HG03469 (cell line): ENCODE measurements around the gene DNAL4.
"Not testable (repeated sequence)": the region's sequence is repeated elsewhere in the genome, so short reads cannot be mapped to it uniquely, and the experiment has no call there.

Experiments used
- ATAC-seq: cut with Tn5 transposase; IDR thresholded peaks from one replicate; pipeline ENCODE4 v1.9.1; 2021; ENCODE audit warnings: mild to moderate bottlenecking, moderate library complexity, moderate number of reproducible peaks; ENCODE audit not compliant: unreplicated experiment

The DNAL4 gene

GRCh38 chr22:38828191-38828590, 34.2 kb upstream of the DNAL4 start:
- no peak for ATAC-seq

DNA sequence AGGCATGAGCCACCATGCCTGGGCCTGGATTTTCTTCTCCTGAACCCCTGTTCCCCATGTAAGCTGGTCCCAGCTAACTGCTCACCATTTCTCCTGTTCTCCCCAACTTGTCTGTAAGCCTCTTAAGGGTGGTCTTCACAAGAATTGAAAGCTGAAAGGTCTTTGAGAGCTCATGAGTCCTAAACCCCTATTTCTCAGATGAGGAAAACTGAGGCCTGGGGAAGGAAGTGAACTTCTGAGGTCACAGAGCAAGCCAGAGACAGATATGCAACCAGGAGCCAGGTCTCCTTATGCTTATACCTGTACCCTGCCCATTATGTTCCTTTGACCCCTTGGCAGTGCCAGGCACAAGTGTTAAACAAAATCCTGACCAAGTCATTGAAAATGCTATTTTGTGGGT, 33.6 kb upstream of the DNAL4 start:
- no peak for ATAC-seq

- no peak for ATAC-seq
Observed at GRCh38 chr22:38826801-38827200, 32.9 kb upstream of the DNAL4 start.

DNA sequence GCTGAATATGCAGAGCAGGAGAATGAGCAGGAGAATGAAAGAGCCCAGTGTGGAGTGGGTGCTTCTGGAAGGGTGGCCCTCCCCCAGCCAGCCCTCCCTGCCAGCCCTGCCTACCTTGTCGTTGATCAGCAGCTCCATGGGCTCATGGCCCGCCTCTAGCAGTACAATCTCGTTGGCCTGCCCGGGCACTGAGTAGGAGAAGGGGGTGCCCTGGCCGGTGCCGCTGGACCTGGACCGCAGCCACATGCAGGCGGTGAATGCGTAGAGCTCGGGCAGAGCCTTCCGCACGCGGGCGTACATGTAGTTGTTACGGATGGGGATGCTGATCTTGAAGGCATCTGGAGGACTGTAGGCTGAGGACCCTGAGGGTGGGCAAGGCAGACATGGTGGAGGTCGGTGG, 32.4 kb upstream of the DNAL4 start:
- no peak for ATAC-seq

DNA sequence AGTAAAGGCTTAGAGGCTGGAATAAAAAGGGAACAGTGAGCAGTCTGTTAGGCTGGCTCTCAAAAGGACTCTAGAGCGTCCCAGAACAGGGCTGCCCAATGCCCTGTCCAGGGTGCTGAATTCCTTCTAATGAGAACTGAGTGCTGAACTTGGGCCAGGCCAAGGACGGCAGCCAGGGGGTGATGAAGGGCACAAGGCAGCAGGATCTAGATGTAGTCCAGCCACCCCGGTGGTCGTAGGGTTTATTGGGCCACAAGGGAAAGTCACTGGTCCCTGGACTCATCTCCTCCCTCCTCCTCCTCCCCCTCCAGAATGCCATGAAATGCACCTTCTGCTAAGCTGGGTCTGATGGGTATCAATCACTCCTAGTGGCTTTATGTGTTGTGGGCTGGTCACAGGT, 30.6 kb upstream of the DNAL4 start:
- no peak for ATAC-seq

DNA sequence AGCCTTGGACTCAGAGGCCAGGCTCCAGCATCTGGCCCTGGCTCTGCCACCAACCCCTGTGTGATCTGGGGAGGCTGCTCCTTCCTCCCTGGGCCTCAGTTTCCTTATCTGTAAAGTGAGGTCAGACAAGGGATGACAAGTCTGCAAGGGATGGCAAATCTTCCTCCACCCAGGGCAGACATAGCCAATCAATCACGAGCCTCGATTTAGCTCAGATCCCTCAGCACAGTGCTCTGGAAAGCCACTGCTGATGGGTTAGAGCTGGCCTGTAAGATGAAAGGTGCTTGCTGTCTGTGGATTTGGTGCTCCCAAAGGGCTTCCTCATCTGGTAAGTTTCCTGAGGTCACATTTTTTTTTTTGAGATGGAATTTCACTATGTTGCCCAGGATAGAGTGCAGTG, 29.7 kb upstream of the DNAL4 start:
- ATAC-seq = no peak

GRCh38 chr22:38823076-38823475, 29.1 kb upstream of the DNAL4 start:
- ATAC-seq = no peak

GRCh38 chr22:38820020-38820419, 26.1 kb upstream of the DNAL4 start:
- ATAC-seq = no peak

- no peak for ATAC-seq
Observed at GRCh38 chr22:38819387-38819940, 25.5 kb upstream of the DNAL4 start.

- ATAC-seq = no peak
Observed at GRCh38 chr22:38817196-38817595, 23.3 kb upstream of the DNAL4 start.

DNA sequence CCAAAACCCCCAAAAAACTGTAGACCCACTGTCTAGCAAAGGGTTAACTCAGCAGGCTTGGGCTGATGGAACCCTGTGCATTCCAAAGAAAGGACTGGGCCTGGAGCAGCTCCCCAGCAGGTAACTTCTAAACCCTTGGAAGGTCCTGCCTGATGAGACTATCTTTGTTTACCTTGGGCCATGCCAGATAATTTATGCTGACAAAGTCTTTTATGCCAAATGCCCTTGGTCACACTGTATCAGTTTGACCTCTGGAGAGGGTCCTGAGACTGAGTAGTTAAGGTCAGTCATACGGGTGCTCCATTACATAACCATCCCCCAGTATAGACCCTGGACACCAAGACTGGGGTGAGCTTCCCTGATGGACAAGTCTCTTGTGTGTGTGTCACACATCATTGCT, 21.9 kb upstream of the DNAL4 start:
- no peak for ATAC-seq

GRCh38 chr22:38811241-38811640, 17.3 kb upstream of the DNAL4 start:
- no peak for ATAC-seq

DNA sequence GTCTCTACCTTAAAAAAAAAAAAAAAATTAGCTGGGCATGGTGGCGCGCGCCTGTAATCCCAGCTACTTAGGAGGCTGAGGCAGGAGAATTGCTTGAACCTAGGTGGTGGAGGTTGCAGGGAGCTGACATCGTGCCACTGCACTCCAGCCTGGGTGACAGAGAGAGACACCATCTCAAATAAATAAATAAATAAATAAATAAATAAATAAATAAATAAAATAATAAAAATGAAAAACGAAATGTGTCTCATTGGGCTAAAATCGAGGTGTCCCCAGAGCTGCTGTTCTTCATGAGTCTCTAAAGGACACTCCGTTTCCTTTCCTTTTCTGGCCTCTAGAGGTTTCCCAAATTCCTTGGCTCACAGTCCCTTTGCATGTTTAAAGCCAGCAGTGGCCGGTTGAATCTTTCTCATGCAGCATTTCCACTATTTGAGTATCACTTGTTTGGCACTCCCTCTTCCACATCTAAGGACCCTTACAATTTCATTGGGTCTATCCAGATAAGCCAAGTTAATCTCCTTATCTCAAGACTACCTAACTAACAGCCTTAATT, 11.2 kb upstream of the DNAL4 start:
- ATAC-seq = not testable (repeated sequence)

DNA sequence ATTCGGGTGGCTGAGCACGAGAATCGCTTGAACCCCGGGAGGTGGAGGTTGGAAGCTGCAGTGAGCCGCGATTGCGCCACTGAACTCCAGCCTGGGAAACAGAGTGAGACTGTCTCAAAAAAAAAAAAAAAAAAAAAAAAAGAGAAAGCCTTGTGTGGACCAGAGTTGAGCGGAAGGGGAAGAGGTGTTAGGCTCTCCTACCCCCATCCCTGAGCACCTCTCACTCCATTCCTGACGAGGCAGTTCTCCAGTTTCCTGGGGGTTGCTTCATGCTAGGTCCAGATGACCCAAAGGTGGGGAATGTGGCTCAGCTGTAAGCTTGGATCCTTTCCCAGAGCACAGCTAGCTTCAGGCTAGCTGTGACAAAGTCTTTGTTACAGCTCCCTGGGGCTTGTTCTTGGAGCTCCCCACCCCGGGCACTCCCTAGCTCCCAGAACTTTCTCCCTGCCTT, 8.8 kb upstream of the DNAL4 start:
- ATAC-seq = no peak

DNA sequence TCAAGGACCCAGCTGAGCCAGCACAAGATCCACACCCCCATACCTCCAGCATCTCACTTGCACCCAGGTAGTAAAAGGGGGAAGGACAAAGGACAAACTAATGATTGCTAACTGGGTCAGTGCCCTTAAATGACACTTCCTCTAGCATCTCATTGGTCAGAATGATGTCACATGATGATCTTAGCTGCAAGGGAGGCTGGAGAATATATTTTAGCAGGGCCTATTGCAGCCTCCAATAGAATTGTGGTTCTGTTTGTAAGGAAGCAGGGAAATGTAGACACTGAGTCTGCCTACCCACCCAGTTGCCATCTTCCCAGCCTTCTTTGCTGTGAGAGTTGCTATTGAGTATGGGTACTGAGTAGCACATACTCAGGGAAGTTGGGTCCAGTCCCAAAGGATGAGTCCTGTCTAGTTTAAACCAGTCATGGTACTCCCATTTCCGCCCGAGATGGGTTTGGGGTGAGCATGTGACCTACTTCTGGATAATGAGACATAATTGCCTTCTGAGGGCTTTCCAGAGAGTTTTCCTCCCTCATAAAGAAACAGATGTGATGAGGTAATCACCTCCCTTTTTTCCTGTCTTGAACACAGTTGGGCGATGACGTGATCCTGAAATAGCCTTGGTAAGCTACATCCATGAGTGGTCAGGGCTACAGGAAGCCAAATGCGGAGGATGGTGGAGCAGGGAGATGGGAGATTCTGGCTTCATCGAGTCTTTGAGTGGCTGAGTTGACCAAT, 5.5 kb upstream of the DNAL4 start:
- ATAC-seq = no peak

GRCh38 chr22:38798496-38798895, 4.6 kb upstream of the DNAL4 start:
- no peak for ATAC-seq

DNA sequence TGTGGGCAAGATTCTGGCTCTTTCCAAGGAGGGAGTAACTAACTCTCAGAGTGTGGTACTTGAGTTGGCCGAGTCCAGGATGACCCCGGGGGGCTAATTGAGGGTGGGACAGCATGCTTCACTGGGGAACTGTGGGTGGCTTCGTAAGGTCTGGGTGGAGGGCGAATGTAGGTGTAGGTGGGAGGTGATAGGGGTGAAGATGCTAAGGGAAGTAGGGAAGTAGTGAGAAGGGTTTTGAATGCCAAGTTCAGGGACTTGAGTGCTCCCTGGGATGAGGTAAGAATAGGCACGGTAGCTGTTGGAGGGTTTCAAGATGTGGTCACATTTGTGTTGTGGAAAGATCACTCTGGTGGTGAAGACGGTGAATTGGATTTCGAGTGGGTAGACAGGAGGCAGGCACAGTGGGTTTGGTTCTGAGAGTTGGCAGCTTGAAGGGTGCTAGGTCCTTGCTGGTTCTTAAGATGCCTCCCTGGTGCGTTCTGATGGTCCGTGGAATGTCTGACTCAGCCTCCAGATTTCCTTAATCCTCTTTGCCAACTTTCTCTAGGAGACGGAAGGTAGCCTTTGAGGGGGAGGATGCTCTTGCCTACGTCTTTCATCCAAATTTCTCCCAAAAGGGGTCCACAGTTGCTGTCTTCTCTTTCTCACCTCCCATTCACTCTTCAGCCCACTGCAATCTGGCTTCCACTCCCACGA, 2.5 kb upstream of the DNAL4 start:
- no peak for ATAC-seq

- no peak for ATAC-seq
Observed at GRCh38 chr22:38795569-38795968, 1.6 kb upstream of the DNAL4 start.

- no peak for ATAC-seq
Observed at GRCh38 chr22:38793317-38793716, 626 bp downstream of the DNAL4 start.

DNA sequence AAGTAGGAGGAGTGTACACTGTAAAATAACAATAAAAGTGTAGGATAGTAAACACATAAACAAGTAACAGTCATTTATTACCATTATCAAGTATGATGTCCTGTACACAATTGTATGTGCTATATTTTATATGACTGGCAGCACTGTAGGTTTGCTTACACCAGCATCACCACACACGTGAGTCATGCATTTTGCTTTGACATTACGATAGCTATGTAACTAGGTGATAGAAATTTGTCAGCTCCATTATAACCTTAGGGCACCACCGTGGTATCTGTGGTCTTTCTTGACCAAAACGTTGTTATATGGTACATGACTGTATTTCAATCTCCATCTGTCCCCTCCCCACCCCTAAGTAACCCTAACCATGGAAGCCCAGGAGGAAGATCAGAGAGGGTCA, 1.1 kb downstream of the DNAL4 start:
- no peak for ATAC-seq

DNA sequence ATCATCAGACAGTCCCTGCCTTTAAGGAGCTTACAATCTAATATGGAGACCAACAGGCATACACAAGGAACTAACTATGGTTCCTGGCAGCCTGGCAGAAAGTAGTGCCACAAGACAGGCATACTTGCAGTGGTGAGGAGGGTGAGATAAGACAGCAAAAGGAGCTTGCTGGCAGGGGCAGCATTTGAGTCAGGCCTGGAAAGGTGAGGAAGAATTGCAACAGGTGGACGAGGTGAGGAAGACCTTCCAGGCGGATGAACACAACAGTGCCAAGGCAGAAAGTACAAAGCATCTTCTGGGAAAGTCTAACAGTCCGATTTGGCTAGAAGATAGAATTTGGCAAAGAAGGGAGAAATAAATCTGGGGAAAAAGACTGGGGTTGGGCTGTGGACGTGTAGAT, 4.3 kb downstream of the DNAL4 start:
- no peak for ATAC-seq

DNA sequence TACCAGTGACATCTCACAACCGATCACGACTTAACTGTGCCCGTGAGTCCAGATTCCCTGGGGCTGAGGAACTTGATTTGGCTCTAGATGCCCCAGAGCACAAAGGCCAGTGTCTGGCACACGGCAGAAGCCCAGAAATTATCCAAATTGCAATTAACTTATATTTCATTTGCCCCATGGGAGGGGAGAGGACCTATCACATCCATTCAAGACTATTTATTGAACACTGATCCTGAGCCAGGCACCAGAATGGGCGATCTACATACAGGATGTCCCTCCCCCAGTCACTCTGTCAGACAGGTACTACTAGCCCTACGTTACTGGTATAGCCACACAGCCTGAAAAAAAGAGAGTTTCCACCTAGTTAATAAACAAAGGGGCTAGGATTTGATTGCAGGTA, 5.1 kb downstream of the DNAL4 start:
- ATAC-seq = no peak
